GM20000 (cell line): ENCODE data around the gene STC2.
"Not testable (repeated sequence)": the region's sequence is repeated elsewhere in the genome, so short reads cannot be mapped to it uniquely, and the experiment has no call there.

Experiments used
- DNase-seq: peaks from one replicate; pipeline ENCODE4 v3.0.0; 2012; ENCODE audit warnings: low spot score
- TF ChIP-seq, protein P1 (sequence below): IDR thresholded peaks from 2 replicates; pipeline ENCODE4 v1.5.1; 2012; ENCODE audit warnings: mild to moderate bottlenecking, control low read depth; ENCODE audit errors: extremely low read depth, missing control alignments

Gene STC2, protein sequence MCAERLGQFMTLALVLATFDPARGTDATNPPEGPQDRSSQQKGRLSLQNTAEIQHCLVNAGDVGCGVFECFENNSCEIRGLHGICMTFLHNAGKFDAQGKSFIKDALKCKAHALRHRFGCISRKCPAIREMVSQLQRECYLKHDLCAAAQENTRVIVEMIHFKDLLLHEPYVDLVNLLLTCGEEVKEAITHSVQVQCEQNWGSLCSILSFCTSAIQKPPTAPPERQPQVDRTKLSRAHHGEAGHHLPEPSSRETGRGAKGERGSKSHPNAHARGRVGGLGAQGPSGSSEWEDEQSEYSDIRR

DNA sequence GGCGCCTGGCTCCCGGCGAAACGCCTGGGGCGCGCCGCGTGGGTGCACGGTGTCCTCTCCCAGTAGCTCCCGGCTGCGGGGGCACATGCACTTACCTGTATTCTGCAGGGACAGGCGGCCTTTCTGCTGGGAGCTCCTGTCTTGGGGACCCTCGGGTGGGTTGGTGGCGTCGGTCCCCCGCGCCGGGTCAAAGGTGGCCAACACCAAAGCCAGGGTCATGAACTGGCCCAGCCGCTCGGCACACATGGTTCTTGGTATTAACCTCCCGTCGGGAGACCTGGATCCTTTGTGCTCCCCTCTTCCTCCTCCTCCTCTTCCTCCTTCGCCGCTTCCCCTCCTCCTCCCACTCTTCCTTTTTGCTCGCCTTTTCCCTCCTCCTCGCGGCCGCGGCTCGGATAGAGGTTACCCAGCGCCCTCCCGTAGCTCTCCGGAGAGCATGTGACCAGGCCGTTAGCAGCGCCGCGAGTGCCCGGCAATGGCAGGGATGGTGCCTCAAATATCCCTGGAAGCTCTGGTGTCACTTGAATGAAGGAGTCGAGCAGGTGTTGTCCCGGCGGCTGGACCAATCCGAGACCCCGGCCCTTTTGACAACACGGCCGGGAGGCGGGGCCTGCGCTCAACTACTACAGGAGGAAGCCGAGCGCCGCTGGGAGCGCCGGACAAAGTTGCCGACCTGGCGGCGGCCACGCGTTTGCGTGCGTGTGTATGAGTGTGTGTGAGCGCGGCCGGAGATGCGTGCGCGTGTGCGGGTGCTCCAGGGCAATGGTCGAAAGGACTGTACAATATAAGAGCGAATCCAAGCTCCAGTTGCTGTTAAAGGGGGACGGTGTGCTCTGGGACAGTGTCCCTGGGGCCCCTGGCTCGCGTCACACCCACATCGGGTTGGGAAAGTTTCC is at the start of gene STC2:
STC2 (minus strand) TSS at position 467 of the 896 bp plus-strand sequence; CDS start at position 246, 221 bp downstream.
- TF ChIP-seq, protein P1, sequence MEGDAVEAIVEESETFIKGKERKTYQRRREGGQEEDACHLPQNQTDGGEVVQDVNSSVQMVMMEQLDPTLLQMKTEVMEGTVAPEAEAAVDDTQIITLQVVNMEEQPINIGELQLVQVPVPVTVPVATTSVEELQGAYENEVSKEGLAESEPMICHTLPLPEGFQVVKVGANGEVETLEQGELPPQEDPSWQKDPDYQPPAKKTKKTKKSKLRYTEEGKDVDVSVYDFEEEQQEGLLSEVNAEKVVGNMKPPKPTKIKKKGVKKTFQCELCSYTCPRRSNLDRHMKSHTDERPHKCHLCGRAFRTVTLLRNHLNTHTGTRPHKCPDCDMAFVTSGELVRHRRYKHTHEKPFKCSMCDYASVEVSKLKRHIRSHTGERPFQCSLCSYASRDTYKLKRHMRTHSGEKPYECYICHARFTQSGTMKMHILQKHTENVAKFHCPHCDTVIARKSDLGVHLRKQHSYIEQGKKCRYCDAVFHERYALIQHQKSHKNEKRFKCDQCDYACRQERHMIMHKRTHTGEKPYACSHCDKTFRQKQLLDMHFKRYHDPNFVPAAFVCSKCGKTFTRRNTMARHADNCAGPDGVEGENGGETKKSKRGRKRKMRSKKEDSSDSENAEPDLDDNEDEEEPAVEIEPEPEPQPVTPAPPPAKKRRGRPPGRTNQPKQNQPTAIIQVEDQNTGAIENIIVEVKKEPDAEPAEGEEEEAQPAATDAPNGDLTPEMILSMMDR, result no peak
- peak; percentile 94 for DNase-seq

DNA sequence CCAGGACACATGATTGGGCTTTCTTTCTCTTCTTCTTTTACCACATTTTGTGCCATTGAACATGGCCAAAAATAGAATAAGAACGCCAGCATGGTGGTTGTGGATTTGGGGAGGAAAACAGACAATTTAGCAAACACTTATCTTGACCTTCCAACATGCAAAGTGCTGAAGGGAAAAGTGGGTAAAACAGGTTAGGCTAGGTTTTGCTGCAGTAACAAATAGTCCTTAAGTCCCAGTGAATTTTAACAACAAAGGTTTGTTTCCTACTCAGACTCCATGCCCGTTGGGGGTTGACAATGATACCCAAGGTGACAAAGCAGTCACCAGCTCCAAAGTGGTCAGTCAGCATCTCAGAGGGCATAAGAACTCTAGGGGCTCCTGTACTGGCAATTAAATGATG is 43.2 kb upstream of the STC2 start:
- TF ChIP-seq, protein P1, result no peak
- DNase-seq, result no peak

DNA sequence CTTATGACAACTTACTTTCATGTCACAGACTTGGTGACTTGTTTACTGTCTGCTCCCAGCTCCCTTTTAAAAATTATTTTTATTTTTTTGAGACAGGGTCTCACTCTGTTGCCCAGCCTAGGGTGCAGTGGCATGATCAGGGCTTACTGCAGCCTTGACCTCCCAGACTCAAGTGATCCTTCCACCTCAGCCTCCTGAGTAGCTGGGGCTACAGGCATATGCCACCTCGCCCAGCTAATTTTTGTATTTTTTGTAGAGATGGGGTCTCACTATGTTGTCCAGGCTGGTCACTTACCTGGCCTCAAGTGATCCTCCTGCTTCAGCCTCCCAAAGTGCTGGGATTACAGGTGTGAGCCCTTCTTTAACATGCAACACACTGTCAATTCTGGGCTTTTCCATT is 35.2 kb upstream of the STC2 start:
- DNase-seq, result not testable (repeated sequence)

DNA sequence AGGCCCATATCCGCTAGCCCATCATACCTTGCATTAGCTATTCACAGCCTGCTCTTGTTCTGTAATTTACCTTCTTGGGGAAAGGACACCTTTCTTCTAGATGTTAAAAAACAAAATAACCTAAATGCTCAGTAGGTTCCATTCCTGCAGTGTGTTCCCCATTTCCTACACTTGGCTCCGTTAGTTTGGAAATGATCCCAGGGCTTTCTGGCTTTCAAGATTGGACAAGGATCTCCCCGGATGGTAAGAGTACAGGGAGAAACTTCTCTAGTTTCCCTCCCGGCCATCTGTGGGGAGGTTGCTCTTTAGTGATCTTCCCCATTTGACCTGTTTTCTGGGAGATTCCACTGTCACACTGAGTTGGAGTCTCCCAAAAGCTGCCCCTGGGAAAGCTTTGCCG is 27.3 kb upstream of the STC2 start:
- no peak for DNase-seq

DNA sequence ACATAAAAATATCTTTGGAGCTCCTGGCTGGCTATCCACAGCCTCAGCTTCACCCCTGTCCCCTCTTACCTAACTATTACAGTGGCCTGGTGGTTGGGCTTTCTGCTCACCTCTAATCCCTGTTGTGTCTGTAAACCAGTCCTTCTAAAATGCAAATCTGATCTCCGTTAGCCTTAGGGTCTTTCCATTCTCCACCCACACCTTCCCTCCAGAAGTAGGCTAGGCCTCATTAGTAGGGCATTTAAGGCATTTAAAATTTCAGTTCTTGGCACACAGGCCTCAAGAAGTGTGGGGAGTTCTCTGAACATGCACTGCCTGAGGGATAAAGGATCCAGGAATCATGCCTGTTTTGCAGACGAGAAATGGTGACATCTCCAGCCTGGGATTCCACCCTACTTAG is 26.4 kb upstream of the STC2 start:
- TF ChIP-seq, protein P1, result no peak
- DNase-seq, result no peak

More for the DNA sequence above, 27.3 kb upstream of the STC2 start:
- TF ChIP-seq, protein P1, result no peak

DNA sequence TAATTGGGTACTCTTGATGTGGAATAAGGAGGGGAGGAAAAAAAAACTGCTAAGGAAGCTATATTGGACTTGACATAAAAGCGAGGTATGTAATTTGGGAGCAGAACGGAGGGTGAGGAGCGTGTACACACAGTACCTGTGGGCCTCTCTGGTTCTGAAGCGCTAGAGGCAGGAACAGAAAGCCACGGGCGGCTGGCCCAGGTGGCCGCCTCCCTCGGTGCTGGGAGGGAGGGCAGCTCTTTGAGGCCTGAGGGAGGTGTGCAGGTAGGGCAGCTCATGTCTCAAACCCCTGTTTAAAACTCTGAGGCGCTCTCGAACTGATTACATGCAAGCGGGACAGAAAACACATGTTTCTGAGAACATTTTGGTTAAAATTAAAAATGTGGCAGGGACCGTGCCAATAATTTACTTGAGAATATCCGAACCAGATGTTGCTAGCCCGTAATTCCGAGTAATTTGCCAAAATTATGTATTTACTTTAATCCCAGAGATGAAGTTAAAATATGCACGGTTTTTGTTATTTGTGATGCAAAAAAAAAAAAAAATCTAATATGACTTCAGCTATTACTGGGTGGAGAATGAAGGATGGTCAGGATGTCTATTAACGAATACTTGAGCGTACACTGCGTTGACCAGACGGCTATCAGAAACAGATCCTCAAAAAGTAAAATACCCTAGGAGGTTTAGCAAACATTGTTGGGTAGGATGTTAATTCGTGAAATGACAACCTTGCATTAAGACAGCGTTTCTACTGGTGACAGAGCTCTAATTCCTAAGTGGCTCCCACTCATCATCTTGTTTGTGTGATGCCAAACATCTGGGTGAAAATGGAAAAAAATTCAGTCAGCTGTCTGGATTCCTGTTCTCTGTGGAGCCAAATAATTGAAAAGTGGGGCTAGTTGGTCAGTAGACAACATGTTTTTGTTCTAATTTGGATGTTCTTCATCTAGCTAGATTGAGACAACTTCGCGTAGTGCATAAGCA is 24.4 kb upstream of the STC2 start:
- TF ChIP-seq, protein P1, result no peak
- no peak for DNase-seq
